Psoas muscle (tissue), 8 donors: ENCODE data around the gene ARHGAP35. TPM values are rescaled to one million over a fixed set of nuclear protein-coding genes. Genes with fewer than 3 reads are reported as not detected.

ENCODE experiments used
- ATAC-seq, 4 donors: fragments of 200-7000 bp; cut with Tn5 transposase; one replicate each; pipeline ENCODE4 v1.9.1; 2020; ENCODE audit warnings: moderate library complexity in 3 of 4, mild to moderate bottlenecking in 2 of 4
- DNase-seq, 2 donors: peaks; one replicate each; pipeline ENCODE4 v3.0.0-alpha.2; 2020
- H3K27ac ChIP-seq: fragments of 200-600 bp; one replicate; pipeline ENCODE4 v1.8.0; 2022
- H3K27me3 ChIP-seq, 3 donors: fragments of 200-600 bp in 1 of 3; one replicate each; pipeline versions ENCODE4 v1.6.1 to v1.8.0; 2013 to 2022; ENCODE audit warnings: low read length in 2 of 3, mild to moderate bottlenecking in 2 of 3, moderate library complexity in 1 of 3; ENCODE audit not compliant: insufficient read depth in 3 of 3
- H3K36me3 ChIP-seq, 2 donors: fragments of 200-600 bp in 1 of 2; one replicate each; pipeline versions ENCODE4 v1.6.1 to v1.8.0; 2013 to 2022; ENCODE audit warnings: low read depth in 1 of 2, mild to moderate bottlenecking in 1 of 2, moderate library complexity in 1 of 2; ENCODE audit not compliant: insufficient read depth in 1 of 2
- H3K4me1 ChIP-seq: fragments of 200-600 bp; one replicate; pipeline ENCODE4 v1.8.0; 2022
- H3K4me3 ChIP-seq: fragments of 200-600 bp; one replicate; pipeline ENCODE4 v1.8.0; 2022; ENCODE audit warnings: mild to moderate bottlenecking
- H3K9me3 ChIP-seq: fragments of 200-600 bp; one replicate; pipeline ENCODE4 v1.8.0; 2022
- CTCF ChIP-seq: fragments of 200-600 bp; IDR thresholded peaks from one replicate; pipeline ENCODE4 v1.8.0; 2022; ENCODE audit warnings: antibody characterized with exemption
- WGBS, 3 donors: extraction: QIAGEN DNeasy Blood & Tissue Kit; methylation state at CpG; one replicate each; pipeline versions ENCODE4 v1.1.6 to v1.1.7; 2013; 5-methylcytosine and 5-hydroxymethylcytosine counted together
- intact Hi-C, 2 donors: fragments of 100-400 bp; cut with DNase I; formaldehyde crosslinking; loops; one replicate each; pipeline versions ENCODE4 v1.11.0 to v1.14.2; 2022
- polyA plus RNA-seq, 3 donors: library from polyadenylated mRNA; stranded (reverse); fragments of 200-250 nt; gene quantifications; one replicate each; pipeline ENCODE4 v1.2.3, GENCODE V29; 2013
- total RNA-seq, 4 donors: library from RNA; stranded (reverse); fragmentation: NEBNext Ultra II Directional in 2 of 4; extraction: Animal tissue kit (Norgen Biotek cat#: 25700) in 2 of 4; gene quantifications; one replicate each; pipeline versions ENCODE4 v1.2.1 to v1.2.4, GENCODE V29; 2021 to 2023
- donor health status: healthy with polysubstance abuse.
- donor health status: DM: no; HTN: no; CAD: no; lungs with moderate emphysema.
- donor health status: Bipolar disorder and iron deficiency.
- donor health status: healthy.
- donor health status: DM: yes; HTN: yes; CAD: no.
- donor health status: DM: no; HTN: no; CAD: no.
- donor health status: DM: no; HTN: no; CAD: no.
- donor health status: DM: yes; HTN: yes; CAD: no.

Gene ARHGAP35
- total and polyA plus RNA-seq, 7 donors = 10.0 to 50.6 (median 31.1) TPM

DNA sequence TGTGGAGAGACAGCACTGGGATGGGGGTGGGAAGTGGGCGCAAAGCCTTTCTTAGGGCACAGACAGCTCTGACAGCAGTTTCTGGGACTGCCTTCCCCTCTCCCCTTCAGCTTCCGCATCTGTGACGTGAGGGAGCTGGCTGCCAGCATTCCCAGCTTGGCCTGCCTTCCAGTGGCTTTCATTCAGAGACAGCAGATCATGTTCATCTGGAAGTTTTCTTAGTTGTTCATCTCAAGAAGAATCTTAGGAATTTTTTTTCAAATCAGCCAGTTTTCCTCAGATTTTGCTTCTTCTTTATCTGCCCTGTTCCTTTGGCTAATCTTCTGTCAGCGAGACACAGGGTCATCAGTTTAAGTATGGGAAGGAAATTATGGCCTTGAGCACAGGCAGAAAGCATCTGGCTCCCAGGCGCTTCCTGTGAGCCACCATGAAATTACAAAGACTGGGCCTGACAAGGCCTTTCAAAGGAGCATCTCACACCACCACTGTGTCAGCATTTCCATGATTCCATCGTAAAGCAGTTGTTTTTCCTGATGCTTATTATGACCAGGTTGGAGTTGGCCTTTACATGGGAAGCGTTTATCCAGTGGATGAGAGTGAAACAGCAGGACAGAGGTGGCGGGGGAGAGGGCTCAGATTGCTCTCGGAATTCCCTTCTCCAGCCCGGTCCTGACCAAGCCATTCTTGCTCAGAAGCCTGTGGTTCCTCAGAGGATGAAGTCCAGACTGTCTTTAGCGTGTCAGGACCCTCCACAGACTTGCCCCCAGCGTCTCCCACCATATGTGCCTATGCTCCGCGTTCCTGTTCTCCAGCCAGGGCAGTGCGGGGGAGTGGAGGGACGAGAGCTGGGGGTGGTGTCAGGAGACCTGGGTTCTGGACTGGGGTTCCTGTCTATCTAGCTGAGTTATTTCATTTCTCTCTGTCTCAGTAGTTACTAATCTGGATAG is 43.6 kb downstream of the ARHGAP35 start:
- no peak overlapping the region for H3K4me3 ChIP-seq
- 54 to 61% (median 58%) methylated on average over 16 of the region's 16 CpGs for WGBS, 3 donors
- H3K4me1 ChIP-seq = peaks cover 54% of the 10 kb centered on the region
- peak; percentile 28 to 72 (median 63) for ATAC-seq
- intact Hi-C loops = loop anchor here (5.0 kb wide), 2 partner anchors 37 to 42 kb away; partner anchors contain the start of gene ARHGAP35 (in 1 of the 2)
- H3K27ac ChIP-seq = peak overlapping the region; percentile 60
- peak; percentile 32 to 69 for DNase-seq
- no peaks in the 10 kb centered on the region for H3K9me3 ChIP-seq
- H3K27me3 ChIP-seq = no peaks in the 10 kb centered on the region
- no peaks in the 10 kb centered on the region for H3K36me3 ChIP-seq
- TF ChIP-seq CTCF = no peak

DNA sequence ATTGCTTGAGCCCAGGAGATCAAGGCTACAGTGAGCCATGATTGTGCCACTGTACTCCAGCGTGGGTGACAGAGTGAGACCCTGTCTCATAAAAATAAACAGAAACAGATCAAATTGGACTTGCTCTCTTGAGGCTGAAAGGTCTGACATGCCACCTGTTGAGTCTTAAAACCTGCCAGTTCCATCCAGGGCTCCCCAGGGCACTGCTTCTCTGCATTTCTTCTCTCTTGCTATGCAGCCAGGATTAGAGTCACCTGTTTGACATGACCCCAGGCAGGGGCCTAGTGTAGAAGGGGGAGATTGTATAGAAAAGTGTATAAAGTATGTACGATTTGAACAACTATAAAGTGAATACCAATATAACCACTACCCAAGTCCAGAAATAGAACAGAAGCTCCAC is 45.4 kb downstream of the ARHGAP35 start:
- DNase-seq = no peak
- H3K36me3 ChIP-seq = no peaks in the 10 kb centered on the region
- H3K27me3 ChIP-seq = no peaks in the 10 kb centered on the region
- ATAC-seq = no peak
- no peak overlapping the region for H3K4me3 ChIP-seq
- intact Hi-C loops = no loop called here
- no peak overlapping the region for H3K27ac ChIP-seq
- peaks cover 58% of the 10 kb centered on the region for H3K4me1 ChIP-seq
- H3K9me3 ChIP-seq = no peaks in the 10 kb centered on the region
- WGBS, 3 donors = 58 to 80% (median 73%) methylated on average over 2 of the region's 2 CpGs
- TF ChIP-seq CTCF = no peak

- H3K27ac ChIP-seq = no peak overlapping the region
- ATAC-seq = no peak
- no peak for TF ChIP-seq CTCF
- peak in 1 of 2 donors; percentile 41 for DNase-seq
- no peaks in the 10 kb centered on the region for H3K9me3 ChIP-seq
- no peaks in the 10 kb centered on the region for H3K27me3 ChIP-seq
- WGBS, 3 donors = 44 to 74% (median 49%) methylated on average over 4 of the region's 4 CpGs
- intact Hi-C loops = no loop called here
- no peaks in the 10 kb centered on the region for H3K36me3 ChIP-seq
- no peak overlapping the region for H3K4me3 ChIP-seq
- peaks cover 50% of the 10 kb centered on the region for H3K4me1 ChIP-seq
Measured at GRCh38 chr19:46907880-46908279, 47.1 kb downstream of the ARHGAP35 start.

DNA sequence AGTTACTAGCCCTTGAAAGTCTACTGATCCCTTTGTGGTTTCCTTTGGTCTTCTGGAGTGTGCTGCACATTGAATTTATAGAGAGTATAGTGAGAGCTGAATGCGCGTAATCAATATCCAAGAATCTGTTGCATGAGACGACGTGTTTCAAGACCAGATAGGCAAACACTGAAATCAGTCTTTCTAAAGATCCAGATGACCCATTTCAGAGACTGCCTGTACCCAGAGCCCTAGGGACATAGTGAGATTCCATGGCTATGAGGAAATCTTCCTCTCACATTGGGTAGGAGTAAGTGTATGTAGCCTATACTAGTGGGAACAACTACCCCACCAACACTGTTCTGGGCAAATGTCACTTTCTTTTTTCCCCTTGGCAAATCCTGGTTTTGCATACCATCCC is 48.6 kb downstream of the ARHGAP35 start:
- H3K27me3 ChIP-seq = no peaks in the 10 kb centered on the region
- peaks cover 46% of the 10 kb centered on the region for H3K4me1 ChIP-seq
- ATAC-seq (peak in 2 of 4 donors; percentile 38 to 44), DNase-seq (no peak)
- intact Hi-C loops = no loop called here
- H3K36me3 ChIP-seq = no peaks in the 10 kb centered on the region
- H3K9me3 ChIP-seq = no peaks in the 10 kb centered on the region
- no peak overlapping the region for H3K27ac ChIP-seq
- 79 to 86% (median 80%) methylated on average over 4 of the region's 4 CpGs for WGBS, 3 donors
- H3K4me3 ChIP-seq = no peak overlapping the region
- TF ChIP-seq CTCF = no peak

Other genes starting within 250 kb of the ARHGAP35 start
- gene PTGIR, start 235.9 kb upstream of the ARHGAP35 start, total RNA-seq = 1 to 10 TPM in 3 of 4 donors, under 1 TPM in 1; 0.82 to 7.0 (median 2.3) TPM
- gene PTGIR, start 235.9 kb upstream of the ARHGAP35 start, polyA plus RNA-seq = 1 to 10 TPM in 1 of 3 donors, under 1 TPM in 2; 0.74 to 1.2 (median 0.75) TPM
- not detected for gene GNG8, start 224.8 kb upstream of the ARHGAP35 start, total RNA-seq
- gene GNG8, start 224.8 kb upstream of the ARHGAP35 start, polyA plus RNA-seq = not detected
- 1 to 10 TPM in 3 of 4 donors, under 1 TPM in 1; 0.76 to 1.6 (median 1.1) TPM for gene DACT3, start 199.8 kb upstream of the ARHGAP35 start, total RNA-seq
- under 1 TPM; 0.44 to 0.66 (median 0.53) TPM for gene DACT3, start 199.8 kb upstream of the ARHGAP35 start, polyA plus RNA-seq
- gene PRKD2, start 143.9 kb upstream of the ARHGAP35 start, total RNA-seq = 1 to 10 TPM; 6.3 to 9.1 (median 8.1) TPM
- 1 to 10 TPM; 4.0 to 6.9 (median 4.8) TPM for gene PRKD2, start 143.9 kb upstream of the ARHGAP35 start, polyA plus RNA-seq
- 10 to 100 TPM; 14.4 to 24.5 (median 20.3) TPM for gene FKRP, start 114.9 kb upstream of the ARHGAP35 start, total RNA-seq
- 10 to 100 TPM; 11.6 to 15.0 (median 13.1) TPM for gene FKRP, start 114.9 kb upstream of the ARHGAP35 start, polyA plus RNA-seq
- gene STRN4, start 114.5 kb upstream of the ARHGAP35 start, total RNA-seq = 10 to 100 TPM; 28.6 to 72.3 (median 40.6) TPM
- gene STRN4, start 114.5 kb upstream of the ARHGAP35 start, polyA plus RNA-seq = 10 to 100 TPM; 45.2 to 53.9 (median 46.2) TPM
- 10 to 100 TPM in 1 of 4 donors, 1 to 10 TPM in 3; 5.4 to 12.6 (median 8.2) TPM for gene SLC1A5, start 72.4 kb upstream of the ARHGAP35 start, total RNA-seq
- 10 to 100 TPM in 1 of 3 donors, 1 to 10 TPM in 2; 3.2 to 10.3 (median 3.4) TPM for gene SLC1A5, start 72.4 kb upstream of the ARHGAP35 start, polyA plus RNA-seq
- 10 to 100 TPM; 72.5 to 87.4 (median 85.9) TPM for gene AP2S1, start 10.2 kb upstream of the ARHGAP35 start, total RNA-seq
- gene AP2S1, start 10.2 kb upstream of the ARHGAP35 start, polyA plus RNA-seq = 100 to 1,000 TPM in 1 of 3 donors, 10 to 100 TPM in 2; 63.0 to 121 (median 97.2) TPM
- under 1 TPM in 2 of 4 donors, not detected in 2; 0.18 to 0.23 TPM for gene NPAS1, start 158.8 kb downstream of the ARHGAP35 start, total RNA-seq
- gene NPAS1, start 158.8 kb downstream of the ARHGAP35 start, polyA plus RNA-seq = under 1 TPM in 2 of 3 donors, not detected in 1; 0.04 to 0.18 TPM
- gene TMEM160, start 187.6 kb downstream of the ARHGAP35 start, total RNA-seq = 10 to 100 TPM; 19.7 to 31.4 (median 25.4) TPM
- gene TMEM160, start 187.6 kb downstream of the ARHGAP35 start, polyA plus RNA-seq = 10 to 100 TPM in 1 of 3 donors, 1 to 10 TPM in 2; 5.9 to 44.1 (median 7.3) TPM